ENCODE data around the gene KRT85. TPM values are rescaled to one million over a fixed set of nuclear protein-coding genes. Genes with fewer than 3 reads are reported as not detected.

The KRT85 gene
- total and polyA plus RNA-seq, 4 donors, result not detected

- no peaks in the 10 kb centered on the region for H3K4me1 ChIP-seq (ENCODE audit: control insufficient read depth in 1 of 2, insufficient read depth in 2 of 2, low read length in 2 of 2)
- H3K36me3 ChIP-seq (ENCODE audit: control insufficient read depth in 1 of 2, insufficient read depth in 2 of 2, low read length in 1 of 2), result no peaks in the 10 kb centered on the region
- H3K27ac ChIP-seq (ENCODE audit: low read depth in 1 of 2, low read length in 2 of 2), result no peak overlapping the region
- H3K4me3 ChIP-seq (ENCODE audit: low read length in 2 of 2), result no peak overlapping the region
- ATAC-seq (ENCODE audit: low FRiP score) (no peak), DNase-seq (peak in 1 of 2 donors; percentile 9)
- intact Hi-C loops (cut with DNase I), result no loop called here
- H3K9me3 ChIP-seq (ENCODE audit: control insufficient read depth, low read length), result peaks cover 2% of the 10 kb centered on the region
- 94 to 97% methylated on average over 1 of the region's 1 CpG for WGBS, 2 donors
- H3K27me3 ChIP-seq (ENCODE audit: control insufficient read depth in 1 of 2, insufficient read depth in 2 of 2, low read length in 1 of 2), result no peaks in the 10 kb centered on the region
These were observed 34.9 kb downstream of the KRT85 start for GRCh38 chr12:52332381-52332780.

DNA sequence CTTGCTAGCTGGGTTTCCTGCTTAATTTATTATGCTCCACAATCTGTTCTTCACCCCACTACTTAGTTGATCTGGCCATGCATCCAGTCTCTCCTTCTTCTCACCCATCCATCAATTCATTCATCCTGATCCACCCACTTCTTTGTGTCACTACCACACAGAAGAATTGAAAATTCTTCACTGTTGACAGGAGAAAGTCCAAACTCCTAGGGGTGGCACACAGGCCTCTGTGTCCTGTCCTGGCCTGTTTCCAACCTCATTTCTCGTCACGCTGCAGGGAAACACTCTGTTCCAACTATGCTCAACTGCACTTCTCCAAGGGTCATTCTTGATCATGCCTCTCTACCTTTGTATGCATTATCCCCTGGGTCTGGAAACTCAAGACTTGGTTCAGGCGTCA lies 35.4 kb downstream of the KRT85 start:
- Histone ChIP-seq H3K27ac (ENCODE audit: low read depth in 1 of 2, low read length in 2 of 2) (no peak overlapping the region), H3K4me3 (ENCODE audit: low read length in 2 of 2) (no peak overlapping the region), H3K9me3 (ENCODE audit: control insufficient read depth, low read length) (peaks cover 2% of the 10 kb centered on the region), H3K4me1 (ENCODE audit: control insufficient read depth in 1 of 2, insufficient read depth in 2 of 2, low read length in 2 of 2) (no peaks in the 10 kb centered on the region), H3K27me3 (ENCODE audit: control insufficient read depth in 1 of 2, insufficient read depth in 2 of 2, low read length in 1 of 2) (no peaks in the 10 kb centered on the region), H3K36me3 (ENCODE audit: control insufficient read depth in 1 of 2, insufficient read depth in 2 of 2, low read length in 1 of 2) (no peaks in the 10 kb centered on the region)
- intact Hi-C loops (cut with DNase I), result no loop called here
- ATAC-seq (ENCODE audit: low FRiP score) (no peak), DNase-seq (no peak)
- 90 to 95% methylated on average over 3 of the region's 3 CpGs for WGBS, 2 donors

- intact Hi-C loops (cut with DNase I), result no loop called here
- DNase-seq, result peak in 1 of 2 donors; percentile 16
- no peak overlapping the region for H3K4me3 ChIP-seq (ENCODE audit: low read length in 2 of 2)
- peaks cover 2% of the 10 kb centered on the region for H3K9me3 ChIP-seq (ENCODE audit: control insufficient read depth, low read length)
- no peak for ATAC-seq (ENCODE audit: low FRiP score)
- 50 to 90% methylated on average over 1 of the region's 1 CpG for WGBS, 2 donors
- H3K27me3 ChIP-seq (ENCODE audit: control insufficient read depth in 1 of 2, insufficient read depth in 2 of 2, low read length in 1 of 2), result no peaks in the 10 kb centered on the region
- H3K36me3 ChIP-seq (ENCODE audit: control insufficient read depth in 1 of 2, insufficient read depth in 2 of 2, low read length in 1 of 2), result no peaks in the 10 kb centered on the region
- H3K27ac ChIP-seq (ENCODE audit: low read depth in 1 of 2, low read length in 2 of 2), result no peak overlapping the region
- H3K4me1 ChIP-seq (ENCODE audit: control insufficient read depth in 1 of 2, insufficient read depth in 2 of 2, low read length in 2 of 2), result no peaks in the 10 kb centered on the region
These were observed 36.2 kb downstream of the KRT85 start for GRCh38 chr12:52331039-52331438.

DNA sequence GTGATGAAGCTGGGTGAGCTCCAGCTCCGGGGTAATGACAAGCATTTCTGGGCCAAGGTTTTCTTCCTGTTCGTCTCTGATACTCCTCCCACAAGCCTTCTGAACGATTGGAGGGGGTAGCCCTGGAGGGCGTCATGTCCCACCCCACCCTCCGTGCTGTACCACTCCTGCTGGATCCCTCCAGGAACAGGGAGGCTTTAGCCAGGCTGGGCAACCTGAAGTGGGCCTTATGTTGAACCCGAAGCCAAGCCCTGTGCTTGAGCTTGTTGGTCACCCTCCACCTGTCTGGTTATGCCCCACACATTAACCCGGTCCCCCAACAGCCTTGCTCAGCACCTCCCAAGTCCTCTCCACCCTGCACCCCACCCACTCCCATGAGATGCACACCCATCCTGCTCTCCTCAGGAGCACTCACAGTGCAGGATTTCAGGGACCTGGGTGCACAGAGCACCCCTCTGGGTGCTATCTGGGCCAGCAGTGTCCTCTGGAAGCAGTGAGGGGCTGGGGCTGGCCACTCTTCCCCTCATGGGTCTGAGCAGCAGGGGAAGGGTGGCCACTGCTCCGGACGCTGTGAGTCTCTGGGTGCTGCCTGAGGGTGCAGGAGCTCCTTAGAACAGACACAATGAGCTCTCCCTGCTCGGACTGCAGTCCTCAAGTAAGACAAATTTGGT lies 39.3 kb downstream of the KRT85 start:
- no peaks in the 10 kb centered on the region for H3K9me3 ChIP-seq (ENCODE audit: control insufficient read depth, low read length)
- H3K27me3 ChIP-seq (ENCODE audit: control insufficient read depth in 1 of 2, insufficient read depth in 2 of 2, low read length in 1 of 2), result no peaks in the 10 kb centered on the region
- no peak overlapping the region for H3K4me3 ChIP-seq (ENCODE audit: low read length in 2 of 2)
- DNase-seq (peak in 1 of 2 donors; percentile 61), ATAC-seq (ENCODE audit: low FRiP score) (no peak)
- 66 to 69% methylated on average over 10 of the region's 10 CpGs for WGBS, 2 donors
- no peak overlapping the region for H3K27ac ChIP-seq (ENCODE audit: low read depth in 1 of 2, low read length in 2 of 2)
- no peaks in the 10 kb centered on the region for H3K4me1 ChIP-seq (ENCODE audit: control insufficient read depth in 1 of 2, insufficient read depth in 2 of 2, low read length in 2 of 2)
- no peaks in the 10 kb centered on the region for H3K36me3 ChIP-seq (ENCODE audit: control insufficient read depth in 1 of 2, insufficient read depth in 2 of 2, low read length in 1 of 2)
- intact Hi-C loops (cut with DNase I), result loop anchor here (1.0 to 5.0 kb wide), 4 partner anchors 101 to 172 kb away; no protein-coding TSS in a partner anchor

- no peaks in the 10 kb centered on the region for H3K27me3 ChIP-seq (ENCODE audit: control insufficient read depth in 1 of 2, insufficient read depth in 2 of 2, low read length in 1 of 2)
- WGBS, 2 donors, result 54 to 64% methylated on average over 11 of the region's 11 CpGs
- peak overlapping the region in 1 of 2 donors; percentile 27 for H3K27ac ChIP-seq (ENCODE audit: low read depth in 1 of 2, low read length in 2 of 2)
- intact Hi-C loops (cut with DNase I), result loop anchor here (1.0 to 5.0 kb wide), 4 partner anchors 100 to 171 kb away; no protein-coding TSS in a partner anchor
- H3K9me3 ChIP-seq (ENCODE audit: control insufficient read depth, low read length), result no peaks in the 10 kb centered on the region
- ATAC-seq (ENCODE audit: low FRiP score) (peak; percentile 81), DNase-seq (peak; percentile 86 to 88)
- H3K4me3 ChIP-seq (ENCODE audit: low read length in 2 of 2), result no peak overlapping the region
- no peaks in the 10 kb centered on the region for H3K4me1 ChIP-seq (ENCODE audit: control insufficient read depth in 1 of 2, insufficient read depth in 2 of 2, low read length in 2 of 2)
- H3K36me3 ChIP-seq (ENCODE audit: control insufficient read depth in 1 of 2, insufficient read depth in 2 of 2, low read length in 1 of 2), result no peaks in the 10 kb centered on the region
These were observed 40.0 kb downstream of the KRT85 start for GRCh38 chr12:52327052-52327829.

- Histone ChIP-seq H3K4me3 (ENCODE audit: low read length in 2 of 2) (no peak overlapping the region), H3K9me3 (ENCODE audit: control insufficient read depth, low read length) (no peaks in the 10 kb centered on the region), H3K27me3 (ENCODE audit: control insufficient read depth in 1 of 2, insufficient read depth in 2 of 2, low read length in 1 of 2) (no peaks in the 10 kb centered on the region), H3K36me3 (ENCODE audit: control insufficient read depth in 1 of 2, insufficient read depth in 2 of 2, low read length in 1 of 2) (no peaks in the 10 kb centered on the region), H3K4me1 (ENCODE audit: control insufficient read depth in 1 of 2, insufficient read depth in 2 of 2, low read length in 2 of 2) (no peaks in the 10 kb centered on the region), H3K27ac (ENCODE audit: low read depth in 1 of 2, low read length in 2 of 2) (no peak overlapping the region)
- ATAC-seq (ENCODE audit: low FRiP score), result no peak
- intact Hi-C loops (cut with DNase I), result loop anchor here in 1 of 2 donors (5.0 kb wide), 2 partner anchors 42 to 112 kb away; no protein-coding TSS in a partner anchor
- DNase-seq, result peak in 1 of 2 donors; percentile 42
- WGBS, 2 donors, result 95 to 97% methylated on average over 3 of the region's 3 CpGs
These were observed 43.2 kb downstream of the KRT85 start for GRCh38 chr12:52324153-52324444.

- ATAC-seq (ENCODE audit: low FRiP score), result no peak
- Histone ChIP-seq H3K27me3 (ENCODE audit: control insufficient read depth in 1 of 2, insufficient read depth in 2 of 2, low read length in 1 of 2) (no peaks in the 10 kb centered on the region), H3K9me3 (ENCODE audit: control insufficient read depth, low read length) (no peaks in the 10 kb centered on the region), H3K4me3 (ENCODE audit: low read length in 2 of 2) (no peak overlapping the region), H3K4me1 (ENCODE audit: control insufficient read depth in 1 of 2, insufficient read depth in 2 of 2, low read length in 2 of 2) (no peaks in the 10 kb centered on the region), H3K36me3 (ENCODE audit: control insufficient read depth in 1 of 2, insufficient read depth in 2 of 2, low read length in 1 of 2) (no peaks in the 10 kb centered on the region), H3K27ac (ENCODE audit: low read depth in 1 of 2, low read length in 2 of 2) (no peak overlapping the region)
- intact Hi-C loops (cut with DNase I), result loop anchor here in 1 of 2 donors (5.0 kb wide), 2 partner anchors 41 to 111 kb away; no protein-coding TSS in a partner anchor
- 96 to 97% methylated on average over 10 of the region's 10 CpGs for WGBS, 2 donors
- DNase-seq, result peak in 1 of 2 donors; percentile 47
These were observed 43.7 kb downstream of the KRT85 start for GRCh38 chr12:52323416-52324152.

- DNase-seq, result peak in 1 of 2 donors; percentile 56
- H3K4me1 ChIP-seq (ENCODE audit: control insufficient read depth in 1 of 2, insufficient read depth in 2 of 2, low read length in 2 of 2), result no peaks in the 10 kb centered on the region
- no peaks in the 10 kb centered on the region for H3K36me3 ChIP-seq (ENCODE audit: control insufficient read depth in 1 of 2, insufficient read depth in 2 of 2, low read length in 1 of 2)
- no peak for ATAC-seq (ENCODE audit: low FRiP score)
- no peak overlapping the region for H3K27ac ChIP-seq (ENCODE audit: low read depth in 1 of 2, low read length in 2 of 2)
- H3K4me3 ChIP-seq (ENCODE audit: low read length in 2 of 2), result no peak overlapping the region
- H3K9me3 ChIP-seq (ENCODE audit: control insufficient read depth, low read length), result no peaks in the 10 kb centered on the region
- WGBS, 2 donors, result 80 to 93% methylated on average over 1 of the region's 1 CpG
- H3K27me3 ChIP-seq (ENCODE audit: control insufficient read depth in 1 of 2, insufficient read depth in 2 of 2, low read length in 1 of 2), result no peaks in the 10 kb centered on the region
- intact Hi-C loops (cut with DNase I), result loop anchor here in 1 of 2 donors (5.0 kb wide), 2 partner anchors 41 to 111 kb away; no protein-coding TSS in a partner anchor
These were observed 44.3 kb downstream of the KRT85 start for GRCh38 chr12:52323001-52323400.

Measured in aorta (tissue), 5 donors.